H7 (cell line): ENCODE data around the gene FOXK1. TPM values are rescaled to one million over a fixed set of nuclear protein-coding genes. Genes with fewer than 3 reads are reported as not detected.
"Not testable (repeated sequence)": the region's sequence is repeated elsewhere in the genome, so short reads cannot be mapped to it uniquely, and the experiment has no call there.

Experiments
- DNase-seq: peaks from one replicate; pipeline ENCODE4 v3.0.0; 2012
- H3K27me3 ChIP-seq: 2 replicates; pipeline ENCODE4 v1.6.0; 2011; ENCODE audit warnings: mild to moderate bottlenecking, low read length; ENCODE audit not compliant: control insufficient read depth, insufficient read depth
- H3K36me3 ChIP-seq: replicated peaks from 2 replicates; pipeline ENCODE4 v1.5.1; 2011; ENCODE audit warnings: low read length; ENCODE audit not compliant: control insufficient read depth, insufficient read depth
- H3K4me3 ChIP-seq: 2 replicates; pipeline ENCODE4 v1.5.1; 2011; ENCODE audit warnings: low read depth, mild to moderate bottlenecking, control low read depth, low read length, moderate library complexity; ENCODE audit not compliant: insufficient read depth
- total RNA-seq: library from RNA; depleted of rRNA; stranded (reverse); fragments of >200 nt; shearing (Covaris generic); gene quantifications from 2 replicates; pipeline ENCODE4 v1.2.3, GENCODE V29; 2014

FOXK1 gene
- total RNA-seq, 1 experiment from 2014 or later: 20.4 TPM

DNA sequence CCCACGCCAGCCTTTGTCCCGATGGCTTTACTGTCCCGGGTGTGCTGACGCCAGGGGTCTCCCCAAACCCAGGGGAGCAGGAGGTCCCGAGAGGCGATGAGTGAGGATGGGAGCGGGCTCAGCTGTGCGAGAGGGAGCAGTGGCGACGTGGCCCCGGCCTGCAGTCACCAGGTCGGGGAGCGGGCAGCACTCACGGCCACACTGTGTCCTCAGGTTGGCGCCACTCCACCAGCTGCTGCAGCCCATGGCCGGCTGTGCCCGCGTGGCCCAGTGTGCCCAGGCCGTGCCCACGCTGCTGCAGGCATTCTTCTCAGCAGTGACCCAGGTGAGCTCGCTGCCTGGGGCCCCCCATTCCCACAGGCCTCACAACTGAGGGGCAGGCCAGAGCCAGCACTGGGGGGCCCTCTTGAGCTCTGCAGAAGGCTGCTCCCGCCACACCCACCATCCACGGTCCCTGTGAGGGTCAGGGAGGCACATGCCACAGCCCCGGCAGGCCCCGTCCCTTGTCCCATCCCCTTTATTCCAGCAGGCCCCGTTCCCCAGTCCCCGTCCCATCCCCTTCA lies 106.6 kb downstream of the FOXK1 start:
- Histone ChIP-seq H3K4me3 (no peak overlapping the region), H3K36me3 (peaks cover 1% of the 10 kb centered on the region), H3K27me3 (no peaks in the 10 kb centered on the region)
- no peak for DNase-seq

DNA sequence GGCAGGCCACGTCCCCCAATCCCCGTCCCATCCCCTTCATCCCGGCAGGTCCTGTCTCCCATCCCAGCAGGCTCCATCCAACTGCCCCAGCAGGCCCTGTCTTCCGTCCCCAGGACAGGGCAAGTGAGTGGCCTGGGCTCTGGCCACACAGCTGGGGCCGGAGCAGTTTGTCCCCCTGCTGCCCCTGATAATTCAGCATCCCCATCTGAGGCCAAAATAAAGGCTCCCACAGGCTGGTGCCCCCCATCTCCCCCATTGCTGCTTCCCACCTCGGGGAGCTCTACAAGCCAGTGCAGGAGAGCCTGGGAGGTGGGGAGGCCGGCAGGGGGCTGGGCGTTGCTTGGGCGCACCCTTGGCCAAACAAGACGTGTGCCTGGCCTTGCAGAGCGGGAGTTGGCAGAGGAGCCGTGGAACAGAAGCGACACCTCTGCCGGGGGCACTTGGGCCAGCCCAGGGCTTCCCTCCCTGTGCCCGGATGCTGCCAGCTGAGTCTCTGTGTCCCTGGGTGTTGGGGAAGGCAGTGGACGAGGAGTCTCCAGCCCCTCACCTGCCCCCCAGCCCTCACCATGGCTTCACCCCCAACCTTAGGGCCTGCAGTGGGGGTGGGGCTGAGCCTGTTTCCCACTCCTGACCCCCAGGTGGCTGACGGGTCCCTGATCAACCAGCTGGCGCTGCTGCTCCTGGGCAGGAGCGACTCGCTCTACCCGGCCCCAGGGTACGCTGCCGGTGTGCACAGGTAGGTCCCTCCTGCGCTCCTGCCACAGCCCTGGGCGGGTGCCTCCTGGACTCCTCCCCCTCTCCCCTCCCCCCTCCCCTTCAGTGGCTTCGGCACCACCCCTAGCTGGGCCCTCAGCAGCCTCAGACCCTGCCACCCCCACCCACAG lies 107.3 kb downstream of the FOXK1 start:
- Histone ChIP-seq H3K36me3 (peaks cover 1% of the 10 kb centered on the region), H3K4me3 (no peak overlapping the region), H3K27me3 (no peaks in the 10 kb centered on the region)
- DNase-seq: no peak

DNA sequence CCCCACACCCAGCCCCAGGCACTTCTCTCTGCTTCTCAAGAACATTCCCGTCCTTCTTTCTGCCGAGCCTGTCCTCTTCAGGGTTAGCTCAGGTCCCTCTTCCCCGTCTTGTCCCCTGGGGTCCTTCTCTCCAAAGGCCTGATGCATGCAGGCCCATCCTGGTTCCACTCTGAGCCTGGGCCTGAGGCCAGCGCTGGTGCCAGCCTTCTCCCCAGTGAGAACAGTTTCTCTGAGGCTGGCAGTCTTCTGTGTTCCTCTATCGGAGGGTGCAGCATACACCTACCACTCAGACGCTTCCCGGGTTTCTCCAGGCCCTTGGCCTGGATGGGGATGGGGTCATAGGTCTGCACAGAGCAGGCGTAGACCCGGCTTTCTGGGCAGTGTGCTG lies 108.0 kb downstream of the FOXK1 start:
- no peak for DNase-seq
- Histone ChIP-seq H3K4me3 (no peak overlapping the region), H3K27me3 (no peaks in the 10 kb centered on the region), H3K36me3 (peaks cover 1% of the 10 kb centered on the region)

DNA sequence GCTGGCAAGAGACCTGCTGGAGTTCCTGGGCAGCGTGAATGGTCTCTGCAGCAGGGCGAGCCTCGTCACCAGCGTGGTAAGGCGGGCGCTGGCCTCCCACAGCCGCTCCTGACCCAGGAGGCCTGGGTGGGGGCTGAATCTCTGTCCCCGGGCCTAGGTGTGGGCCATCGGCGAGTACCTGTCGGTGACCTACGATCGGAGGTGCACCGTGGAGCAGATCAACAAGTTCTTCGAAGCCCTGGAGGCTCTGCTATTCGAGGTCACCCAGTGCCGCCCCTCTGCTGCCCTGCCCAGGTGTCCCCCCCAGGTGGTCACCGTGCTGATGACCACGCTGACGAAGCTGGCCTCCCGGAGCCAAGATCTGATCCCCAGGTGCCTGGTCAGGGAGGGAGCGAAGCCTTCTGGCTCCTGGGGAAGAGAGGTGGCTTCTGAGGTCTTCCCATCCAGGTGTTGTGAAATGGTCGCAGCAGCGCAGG lies 108.5 kb downstream of the FOXK1 start:
- Histone ChIP-seq H3K27me3 (no peaks in the 10 kb centered on the region), H3K36me3 (peaks cover 1% of the 10 kb centered on the region), H3K4me3 (no peak overlapping the region)
- no peak for DNase-seq

DNA sequence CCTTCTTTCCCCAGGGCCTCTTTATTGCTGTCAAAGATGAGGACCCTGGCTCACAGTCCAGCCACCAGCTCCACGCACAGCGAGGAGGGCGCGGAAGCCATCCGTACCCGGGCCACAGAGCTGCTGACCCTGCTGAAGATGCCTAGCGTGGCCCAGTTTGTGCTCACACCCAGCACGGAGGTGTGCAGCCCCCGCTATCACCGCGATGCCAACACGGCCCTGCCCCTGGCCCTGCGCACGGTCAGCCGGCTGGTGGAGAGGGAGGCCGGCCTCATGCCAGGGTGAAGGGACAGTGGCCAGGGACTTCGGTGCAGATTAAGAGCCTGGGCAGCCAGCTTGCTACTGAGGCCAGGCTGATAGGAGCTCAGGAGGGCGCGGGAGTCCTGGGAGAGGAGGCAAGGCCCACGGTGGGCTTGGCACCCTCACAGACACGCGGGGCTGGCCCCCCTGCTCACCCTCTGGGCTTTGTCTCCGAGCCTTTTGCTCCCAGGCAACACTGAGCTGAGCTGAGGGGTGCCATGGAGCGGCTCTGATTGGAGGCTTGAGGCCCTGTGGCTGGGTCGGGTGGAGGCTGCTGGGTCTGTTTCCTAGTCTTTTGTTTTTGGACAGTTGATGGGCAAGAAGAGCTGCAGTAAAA lies 109.1 kb downstream of the FOXK1 start:
- peaks cover 1% of the 10 kb centered on the region for H3K36me3 ChIP-seq
- H3K4me3 ChIP-seq: no peak overlapping the region
- no peaks in the 10 kb centered on the region for H3K27me3 ChIP-seq
- no peak for DNase-seq

DNA sequence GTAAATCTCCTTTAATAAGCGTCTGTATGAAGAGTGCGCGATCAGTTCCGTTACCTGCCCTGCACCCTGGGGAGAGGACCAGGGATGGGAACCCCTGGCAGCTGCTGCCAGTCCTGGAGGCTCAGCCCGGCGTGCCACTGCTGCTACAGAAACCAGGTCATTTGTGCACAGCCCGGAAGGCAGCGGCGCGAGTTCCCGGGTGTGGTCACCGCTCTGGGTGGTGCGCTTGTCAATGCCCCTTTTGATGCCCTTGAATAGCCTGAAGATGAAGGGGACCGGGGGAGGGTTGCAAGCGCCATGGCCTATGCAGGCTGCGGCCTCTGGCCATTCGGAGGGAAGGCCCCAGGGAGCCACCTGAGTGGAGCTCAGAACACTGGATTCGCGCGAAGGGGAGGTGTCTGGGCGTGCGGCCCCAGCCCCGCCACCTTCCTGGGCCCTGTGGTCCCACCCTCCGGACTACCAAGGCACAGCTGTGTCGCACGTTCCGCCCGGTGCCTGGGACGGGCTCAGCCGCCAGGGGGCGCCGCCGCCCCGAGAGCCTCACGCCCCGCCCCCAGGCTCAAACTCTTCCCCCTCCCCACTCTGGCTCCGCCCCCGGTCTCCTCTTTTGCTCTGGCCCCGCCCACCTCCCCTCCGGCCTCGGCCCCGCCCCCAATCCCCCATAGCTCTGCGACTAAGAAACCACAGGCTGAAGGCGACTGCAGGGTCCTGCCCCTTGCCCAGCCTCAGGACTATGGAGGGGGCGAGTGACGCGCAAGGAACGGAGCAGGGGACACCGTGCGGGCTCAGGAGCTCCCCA lies 109.8 kb downstream of the FOXK1 start:
- H3K4me3 ChIP-seq: peak overlapping the region; percentile 63
- DNase-seq: peak; percentile 95

DNA sequence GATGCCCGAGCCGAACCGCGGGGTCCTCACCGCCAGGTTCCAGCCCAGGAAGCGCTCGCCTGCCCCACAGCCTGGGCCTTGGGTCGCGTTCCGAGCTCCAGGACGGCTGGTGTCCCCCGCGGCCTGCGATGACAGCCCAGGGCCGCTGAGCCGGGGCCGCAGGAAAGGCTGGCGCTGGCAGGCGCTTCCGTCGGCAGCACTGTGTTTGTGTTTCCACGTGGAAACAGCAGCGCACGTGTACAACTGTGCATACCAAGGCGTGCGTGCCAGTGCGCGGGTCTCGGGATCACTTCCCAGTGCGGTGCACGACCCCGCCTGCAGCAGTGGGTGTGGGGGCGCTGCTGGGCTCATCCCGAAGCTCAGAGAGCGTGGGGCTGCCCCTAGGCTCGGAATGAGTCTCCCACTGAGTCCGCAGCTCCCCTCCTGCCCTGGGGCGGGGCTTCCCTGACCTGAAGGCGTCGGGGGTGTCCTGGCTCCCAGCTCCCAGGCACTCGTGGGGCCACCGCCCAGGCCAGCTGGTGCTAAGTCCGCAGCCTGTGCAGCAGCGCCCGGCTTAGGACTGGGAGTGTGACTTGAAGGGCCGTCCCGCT lies 110.5 kb downstream of the FOXK1 start:
- no peaks in the 10 kb centered on the region for H3K27me3 ChIP-seq
- DNase-seq: peak; percentile 66
- peak overlapping the region; percentile 63 for H3K4me3 ChIP-seq
- no peaks in the 10 kb centered on the region; the same call in none of the 2 replicates for H3K36me3 ChIP-seq

More for the DNA sequence above, 109.8 kb downstream of the FOXK1 start:
- Histone ChIP-seq H3K36me3 (no peaks in the 10 kb centered on the region; the same call in none of the 2 replicates), H3K27me3 (no peaks in the 10 kb centered on the region)

DNA sequence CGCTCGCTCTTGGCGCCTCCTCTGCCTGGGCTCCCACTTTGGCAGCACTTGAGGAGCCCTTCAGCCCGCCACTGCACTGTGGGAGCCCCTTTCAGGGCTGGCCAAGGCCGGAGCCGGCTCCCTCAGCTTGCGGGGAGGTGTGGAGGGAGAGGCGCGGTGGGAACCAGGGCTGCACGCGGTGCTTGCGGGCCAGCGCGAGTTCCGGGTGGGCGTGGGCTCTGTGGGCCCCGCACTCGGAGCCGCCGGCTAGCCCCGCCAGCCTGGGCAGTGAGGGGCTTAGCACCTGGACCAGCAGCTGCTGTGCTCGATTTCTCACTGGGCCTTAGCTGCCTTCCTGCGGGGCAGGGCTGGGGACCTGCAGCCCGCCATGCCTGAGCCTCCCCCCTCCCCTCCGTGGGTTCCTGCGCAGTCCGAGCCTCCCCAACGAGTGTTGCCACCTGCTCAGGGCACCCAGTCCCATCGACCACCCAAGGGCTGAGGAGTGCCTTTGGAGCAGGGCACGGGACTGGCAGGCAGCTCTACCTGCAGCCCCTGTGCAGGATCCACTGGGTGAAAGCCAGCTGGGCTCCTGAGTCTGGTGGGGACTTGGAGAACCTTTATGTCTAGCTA lies 111.4 kb downstream of the FOXK1 start:
- not testable (repeated sequence) for DNase-seq, H3K4me3 ChIP-seq, H3K36me3 ChIP-seq, H3K27me3 ChIP-seq

DNA sequence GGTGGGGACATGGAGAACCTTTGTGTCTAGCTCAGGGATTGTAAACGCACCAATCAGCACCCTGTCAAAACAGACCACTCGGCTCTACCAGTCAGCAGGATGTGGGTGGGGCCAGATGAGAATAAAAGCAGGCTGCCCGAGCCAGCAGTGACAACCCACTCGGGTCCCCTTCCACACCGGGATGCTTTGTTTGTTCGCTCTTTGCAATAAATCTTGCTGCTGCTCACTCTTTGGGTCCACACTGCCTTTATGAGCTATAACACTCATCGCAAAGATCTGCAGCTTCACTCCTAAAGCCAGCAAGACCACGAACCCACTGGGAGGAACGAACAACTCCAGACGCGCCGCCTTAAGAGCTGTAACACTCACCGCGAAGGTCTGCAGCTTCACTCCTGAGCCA lies 112.1 kb downstream of the FOXK1 start:
- not testable (repeated sequence) for H3K27me3 ChIP-seq, H3K4me3 ChIP-seq, DNase-seq, H3K36me3 ChIP-seq

DNA sequence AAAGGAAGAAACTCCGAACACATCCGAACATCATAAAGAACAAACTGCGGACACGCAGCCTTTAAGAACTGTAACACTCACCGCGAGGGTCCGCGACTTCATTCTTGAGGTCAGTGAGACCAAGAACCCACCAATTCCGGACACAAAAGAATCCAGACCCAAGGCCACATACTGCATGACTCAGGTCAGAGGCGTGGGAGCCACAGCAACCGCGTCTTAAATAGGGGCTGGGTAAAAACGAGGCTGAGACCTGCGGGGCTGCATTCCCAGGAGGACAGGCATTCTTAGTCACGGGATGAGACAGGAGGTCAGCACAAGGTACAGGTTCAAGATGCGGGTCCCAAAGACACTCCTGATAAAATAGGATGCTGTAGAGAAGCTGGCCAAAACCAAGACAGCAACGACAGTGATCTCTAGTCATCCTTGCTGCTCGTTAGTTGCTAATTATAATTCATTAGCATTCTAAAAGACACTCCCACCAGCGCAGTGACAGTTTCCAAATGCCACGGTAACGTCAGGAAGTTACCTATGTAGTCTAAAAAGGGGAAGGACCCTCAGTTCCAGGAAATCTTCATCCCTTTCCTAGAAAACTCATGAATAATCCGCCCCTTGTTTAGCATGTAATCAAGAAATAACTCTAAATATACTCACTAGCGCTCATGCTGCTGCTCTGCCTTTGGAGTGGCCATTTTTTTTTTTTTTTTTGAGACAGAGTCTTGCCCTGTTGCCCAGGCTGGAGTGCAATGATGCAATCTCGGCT lies 112.7 kb downstream of the FOXK1 start:
- no peak overlapping the region for H3K4me3 ChIP-seq
- no peaks in the 10 kb centered on the region for H3K27me3 ChIP-seq
- H3K36me3 ChIP-seq: no peaks in the 10 kb centered on the region; the same call in 1 of the 2 replicates
- no peak for DNase-seq

DNA sequence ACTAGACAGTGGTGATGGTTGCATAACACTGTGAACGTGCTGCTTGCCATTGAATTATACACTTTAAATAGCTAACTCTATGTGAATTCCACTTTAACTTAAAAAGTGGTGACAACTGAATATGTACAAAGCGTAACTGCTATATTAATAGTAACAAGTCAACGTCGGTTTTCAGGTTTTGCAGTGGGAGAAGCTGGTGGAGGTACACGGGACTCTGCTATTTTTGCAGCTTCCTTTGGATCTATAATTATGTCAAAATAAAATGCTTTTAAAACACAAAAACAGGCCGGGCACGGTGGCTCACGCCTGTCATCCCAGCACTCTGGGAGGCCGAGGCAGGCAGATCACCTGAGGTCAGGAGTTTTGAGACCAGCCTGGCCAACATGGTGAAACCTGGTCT lies 114.4 kb downstream of the FOXK1 start:
- Histone ChIP-seq H3K36me3 (no peaks in the 10 kb centered on the region), H3K27me3 (no peaks in the 10 kb centered on the region), H3K4me3 (no peak overlapping the region)
- DNase-seq: no peak

DNA sequence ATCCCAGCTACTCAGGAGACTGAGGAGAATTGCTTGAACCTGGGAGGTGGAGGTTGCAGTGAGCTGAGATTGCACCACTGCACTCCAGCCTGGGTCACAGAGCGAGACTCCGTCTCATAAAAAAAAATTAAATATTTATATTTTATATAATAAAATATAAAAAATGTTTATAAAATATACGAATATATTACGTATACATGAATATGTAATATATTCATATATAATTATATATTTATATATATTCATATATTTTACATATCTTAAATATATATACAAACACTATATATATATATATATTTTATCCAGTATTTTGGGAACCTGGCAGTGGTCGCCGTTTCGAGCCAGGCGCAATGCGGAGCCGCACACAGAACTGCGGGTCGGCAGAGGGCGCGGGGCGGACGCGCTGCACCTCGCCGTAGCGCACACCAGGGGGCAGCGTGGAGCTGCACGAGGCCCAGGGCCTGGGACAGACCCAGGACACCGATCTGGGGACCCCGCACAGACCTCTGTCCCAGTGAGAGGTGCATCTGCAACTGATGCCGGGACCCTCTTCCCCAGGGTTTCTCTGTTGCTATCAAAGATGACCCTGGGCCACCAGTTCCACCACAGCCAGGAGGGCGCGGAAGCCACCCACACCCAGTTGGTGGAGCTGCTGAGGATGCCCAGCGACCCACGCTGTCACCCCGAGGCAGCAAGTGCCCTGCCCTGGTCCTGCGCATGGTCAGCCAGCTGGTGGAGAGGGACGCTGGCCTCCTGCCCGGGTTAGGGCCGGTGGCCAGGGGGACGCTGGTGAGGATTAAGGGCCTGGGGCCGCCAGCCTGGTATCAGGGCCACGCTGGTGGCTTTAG lies 116.0 kb downstream of the FOXK1 start:
- Histone ChIP-seq H3K4me3 (no peak overlapping the region), H3K27me3 (no peaks in the 10 kb centered on the region), H3K36me3 (no peaks in the 10 kb centered on the region)
- DNase-seq: peak; percentile 96
